Stomach smooth muscle (tissue), 2 donors: ENCODE results near the gene LRRC28.

Experiments used
- H3K27ac ChIP-seq: one replicate; pipeline ENCODE4 v1.7.0; 2013; ENCODE audit warnings: mild to moderate bottlenecking, low read length, inconsistent platforms
- H3K27me3 ChIP-seq, 2 donors: one replicate each; pipeline ENCODE4 v1.7.0; 2013; ENCODE audit warnings: low read length in 2 of 2; ENCODE audit not compliant: insufficient read depth in 2 of 2, control insufficient read depth in 1 of 2
- H3K36me3 ChIP-seq, 2 donors: one replicate each; pipeline ENCODE4 v1.7.0; 2013; ENCODE audit warnings: low read length in 2 of 2; ENCODE audit not compliant: control insufficient read depth in 2 of 2, insufficient read depth in 2 of 2
- H3K4me1 ChIP-seq: one replicate; pipeline ENCODE4 v1.7.0; 2013; ENCODE audit warnings: low read length; ENCODE audit not compliant: control insufficient read depth, insufficient read depth
- H3K4me3 ChIP-seq, 2 donors: one replicate each; pipeline ENCODE4 v1.7.0; 2013; ENCODE audit warnings: low read length in 2 of 2
- H3K9ac ChIP-seq, 2 donors: one replicate each; pipeline ENCODE4 v1.7.0; 2013; ENCODE audit warnings: low read length in 2 of 2, mild to moderate bottlenecking in 1 of 2
- H3K9me3 ChIP-seq, 2 donors: one replicate each; pipeline ENCODE4 v1.7.0; 2013; ENCODE audit warnings: low read length in 2 of 2; ENCODE audit not compliant: control insufficient read depth in 2 of 2
- donor health status: healthy.
- donor health status: Pancreatic carcinoma.

LRRC28 gene

GRCh38 chr15:99249270-99249841 is 1.9 kb upstream of the LRRC28 start, which contains the start of gene TTC23:
TSS of gene TTC23 (minus strand) at chr15:99249581. CDS start at chr15:99228712, 20,869 bp downstream.
- no peaks in the 10 kb centered on the region for H3K9me3 ChIP-seq
- H3K27ac ChIP-seq = peak within 1 kb of the TSS; percentile 95
- peak within 1 kb of the TSS; percentile 94 to 95 for H3K4me3 ChIP-seq
- H3K36me3 ChIP-seq = no peaks in the 10 kb centered on the region
- no peaks in the 10 kb centered on the region for H3K27me3 ChIP-seq
- H3K4me1 ChIP-seq = peaks cover 7% of the 10 kb centered on the region
- H3K9ac ChIP-seq = peak within 1 kb of the TSS; percentile 85 to 96

GRCh38 chr15:99250001-99250400 is 1.3 kb upstream of the LRRC28 start:
- peak overlapping the region; percentile 94 to 95 for H3K4me3 ChIP-seq
- H3K27ac ChIP-seq = no peak overlapping the region
- H3K36me3 ChIP-seq = no peaks in the 10 kb centered on the region
- peak overlapping the region in 1 of 2 donors; percentile 85 for H3K9ac ChIP-seq
- peaks cover 7% of the 10 kb centered on the region for H3K4me1 ChIP-seq
- H3K9me3 ChIP-seq = no peaks in the 10 kb centered on the region
- no peaks in the 10 kb centered on the region for H3K27me3 ChIP-seq

- peaks cover 7% of the 10 kb centered on the region for H3K4me1 ChIP-seq
- H3K36me3 ChIP-seq = no peaks in the 10 kb centered on the region
- no peaks in the 10 kb centered on the region for H3K9me3 ChIP-seq
- H3K27me3 ChIP-seq = no peaks in the 10 kb centered on the region
- H3K9ac ChIP-seq = peak overlapping the region; percentile 85 to 96
- peak overlapping the region; percentile 95 for H3K27ac ChIP-seq
- peak overlapping the region; percentile 94 to 95 for H3K4me3 ChIP-seq
These were observed 806 bp upstream of the LRRC28 start for GRCh38 chr15:99250494-99250856.

GRCh38 chr15:99252326-99252725 is 1.0 kb downstream of the LRRC28 start:
- no peaks in the 10 kb centered on the region for H3K9me3 ChIP-seq
- H3K36me3 ChIP-seq = peaks cover 0 to 4% of the 10 kb centered on the region in 2 donors
- H3K27ac ChIP-seq = no peak overlapping the region
- no peaks in the 10 kb centered on the region for H3K27me3 ChIP-seq
- peak overlapping the region; percentile 42 to 87 for H3K9ac ChIP-seq
- peak overlapping the region; percentile 78 to 83 for H3K4me3 ChIP-seq
- peaks cover 7% of the 10 kb centered on the region for H3K4me1 ChIP-seq

- Histone ChIP-seq H3K27me3 (no peaks in the 10 kb centered on the region), H3K36me3 (peaks cover 0 to 4% of the 10 kb centered on the region in 2 donors), H3K4me3 (no peak overlapping the region), H3K9ac (no peak overlapping the region), H3K27ac (no peak overlapping the region), H3K4me1 (peaks cover under 1% of the 10 kb centered on the region), H3K9me3 (no peaks in the 10 kb centered on the region)
These were observed 2.3 kb downstream of the LRRC28 start for GRCh38 chr15:99253381-99254090.

GRCh38 chr15:99257107-99257750 is 5.9 kb downstream of the LRRC28 start:
- Histone ChIP-seq H3K9me3 (no peaks in the 10 kb centered on the region), H3K27me3 (no peaks in the 10 kb centered on the region), H3K36me3 (peaks cover 0 to 4% of the 10 kb centered on the region in 2 donors), H3K9ac (no peak overlapping the region), H3K4me1 (no peaks in the 10 kb centered on the region), H3K4me3 (no peak overlapping the region), H3K27ac (no peak overlapping the region)

- Histone ChIP-seq H3K9me3 (no peaks in the 10 kb centered on the region), H3K4me1 (no peaks in the 10 kb centered on the region), H3K9ac (no peak overlapping the region), H3K27ac (no peak overlapping the region), H3K36me3 (no peaks in the 10 kb centered on the region), H3K4me3 (no peak overlapping the region), H3K27me3 (no peaks in the 10 kb centered on the region)
These were observed 12.8 kb downstream of the LRRC28 start for GRCh38 chr15:99264125-99264524.

GRCh38 chr15:99265541-99266070 is 14.3 kb downstream of the LRRC28 start:
- no peaks in the 10 kb centered on the region for H3K27me3 ChIP-seq
- H3K4me3 ChIP-seq = no peak overlapping the region
- no peak overlapping the region for H3K9ac ChIP-seq
- H3K36me3 ChIP-seq = no peaks in the 10 kb centered on the region
- H3K4me1 ChIP-seq = no peaks in the 10 kb centered on the region
- no peak overlapping the region for H3K27ac ChIP-seq
- H3K9me3 ChIP-seq = no peaks in the 10 kb centered on the region

GRCh38 chr15:99267957-99268356 is 16.7 kb downstream of the LRRC28 start:
- Histone ChIP-seq H3K4me1 (no peaks in the 10 kb centered on the region), H3K27me3 (no peaks in the 10 kb centered on the region), H3K9me3 (no peaks in the 10 kb centered on the region), H3K9ac (no peak overlapping the region), H3K36me3 (no peaks in the 10 kb centered on the region), H3K4me3 (no peak overlapping the region), H3K27ac (no peak overlapping the region)

GRCh38 chr15:99268431-99268830 is 17.1 kb downstream of the LRRC28 start:
- Histone ChIP-seq H3K27me3 (no peaks in the 10 kb centered on the region), H3K27ac (no peak overlapping the region), H3K4me1 (no peaks in the 10 kb centered on the region), H3K9ac (no peak overlapping the region), H3K4me3 (no peak overlapping the region), H3K36me3 (no peaks in the 10 kb centered on the region), H3K9me3 (no peaks in the 10 kb centered on the region)
